Measurements from ENCODE around the gene SYT11. TPM values are rescaled to one million over a fixed set of nuclear protein-coding genes. Genes with fewer than 3 reads are reported as not detected.

Gene SYT11, protein sequence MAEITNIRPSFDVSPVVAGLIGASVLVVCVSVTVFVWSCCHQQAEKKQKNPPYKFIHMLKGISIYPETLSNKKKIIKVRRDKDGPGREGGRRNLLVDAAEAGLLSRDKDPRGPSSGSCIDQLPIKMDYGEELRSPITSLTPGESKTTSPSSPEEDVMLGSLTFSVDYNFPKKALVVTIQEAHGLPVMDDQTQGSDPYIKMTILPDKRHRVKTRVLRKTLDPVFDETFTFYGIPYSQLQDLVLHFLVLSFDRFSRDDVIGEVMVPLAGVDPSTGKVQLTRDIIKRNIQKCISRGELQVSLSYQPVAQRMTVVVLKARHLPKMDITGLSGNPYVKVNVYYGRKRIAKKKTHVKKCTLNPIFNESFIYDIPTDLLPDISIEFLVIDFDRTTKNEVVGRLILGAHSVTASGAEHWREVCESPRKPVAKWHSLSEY
- 0.98 and 1.0 TPM in 2 replicates for total RNA-seq (2022)
- Bru-seq, nascent RNA: percentile 14 among the genes with signal in this experiment
- percentile 39 among the genes with signal in this experiment for BruChase-seq, experiment 1, labeled RNA remaining after a 6-hour chase
- BruChase-seq, experiment 2, labeled RNA remaining after a 2-hour chase: percentile 26 among the genes with signal in this experiment
- long read RNA-seq: 0 reads

DNA sequence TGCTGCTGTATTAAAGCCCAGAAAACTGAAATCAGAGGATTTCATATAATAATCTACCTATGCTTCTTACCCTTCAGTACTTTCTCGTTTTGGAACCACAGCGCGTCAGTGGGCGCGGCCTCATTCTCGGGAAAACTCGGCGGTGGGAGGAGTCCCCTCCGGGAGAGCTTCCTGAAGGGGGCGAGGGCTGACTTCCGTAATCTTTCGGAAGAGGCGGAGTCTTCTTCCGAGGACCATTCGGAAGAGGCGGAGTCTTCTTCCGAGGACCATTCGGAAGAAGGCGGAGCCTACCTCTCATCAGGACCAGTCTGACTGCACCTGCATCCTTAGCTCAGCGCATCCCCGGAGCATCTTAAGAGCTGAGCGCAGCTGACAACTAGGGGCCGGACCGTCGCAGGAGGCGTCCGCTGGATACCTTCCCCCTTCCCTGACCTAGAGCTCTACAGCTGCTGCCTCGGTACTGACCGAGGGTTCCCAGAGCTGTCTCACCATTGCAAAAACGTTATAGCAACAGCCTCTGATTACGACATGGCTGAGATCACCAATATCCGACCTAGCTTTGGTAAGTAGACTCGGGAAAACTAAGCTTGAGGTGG, at the start of gene SYT11:
Gene SYT11, plus strand, starts transcription at position 334 of the 596 bp plus-strand sequence. Its CDS starts 195 bp downstream, at position 529.
- CTCF ChIA-PET: interaction anchor here (1.0 to 1.2 kb wide), 4 partner anchors 11 to 118 kb away, joined by 3 to 4 read pairs (median 4); no protein-coding TSS in a partner anchor
- TF ChIP-seq, protein P1, sequence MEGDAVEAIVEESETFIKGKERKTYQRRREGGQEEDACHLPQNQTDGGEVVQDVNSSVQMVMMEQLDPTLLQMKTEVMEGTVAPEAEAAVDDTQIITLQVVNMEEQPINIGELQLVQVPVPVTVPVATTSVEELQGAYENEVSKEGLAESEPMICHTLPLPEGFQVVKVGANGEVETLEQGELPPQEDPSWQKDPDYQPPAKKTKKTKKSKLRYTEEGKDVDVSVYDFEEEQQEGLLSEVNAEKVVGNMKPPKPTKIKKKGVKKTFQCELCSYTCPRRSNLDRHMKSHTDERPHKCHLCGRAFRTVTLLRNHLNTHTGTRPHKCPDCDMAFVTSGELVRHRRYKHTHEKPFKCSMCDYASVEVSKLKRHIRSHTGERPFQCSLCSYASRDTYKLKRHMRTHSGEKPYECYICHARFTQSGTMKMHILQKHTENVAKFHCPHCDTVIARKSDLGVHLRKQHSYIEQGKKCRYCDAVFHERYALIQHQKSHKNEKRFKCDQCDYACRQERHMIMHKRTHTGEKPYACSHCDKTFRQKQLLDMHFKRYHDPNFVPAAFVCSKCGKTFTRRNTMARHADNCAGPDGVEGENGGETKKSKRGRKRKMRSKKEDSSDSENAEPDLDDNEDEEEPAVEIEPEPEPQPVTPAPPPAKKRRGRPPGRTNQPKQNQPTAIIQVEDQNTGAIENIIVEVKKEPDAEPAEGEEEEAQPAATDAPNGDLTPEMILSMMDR (IDR thresholded peaks at IDR 0.05; ENCODE audit: unreplicated experiment): no peak
- no TSS peak for BruUV-seq (replicated peaks)
- Mint-ChIP-seq H3K9me3 (ENCODE audit: low read depth, unreplicated experiment) (no peaks in the 10 kb centered on the region), H3K27me3 (ENCODE audit: unreplicated experiment) (peaks cover 40% of the 10 kb centered on the region), H3K36me3 (ENCODE audit: insufficient read depth, unreplicated experiment) (peaks cover 32% of the 10 kb centered on the region), H3K4me3 (ENCODE audit: low read depth, unreplicated experiment) (peak within 1 kb of the TSS; percentile 68), H3K4me1 (ENCODE audit: low read depth, unreplicated experiment) (peaks cover 6% of the 10 kb centered on the region), H3K27ac (ENCODE audit: unreplicated experiment) (peak within 1 kb of the TSS; percentile 59)
- peak; percentile 97 for DNase-seq
- intact Hi-C loops (cut with micrococcal nuclease; ENCODE audit: unreplicated experiment): loop anchor here (5.0 kb wide), 2 partner anchors 33 to 53 kb away; partner anchors contain the start of gene RIT1

DNA sequence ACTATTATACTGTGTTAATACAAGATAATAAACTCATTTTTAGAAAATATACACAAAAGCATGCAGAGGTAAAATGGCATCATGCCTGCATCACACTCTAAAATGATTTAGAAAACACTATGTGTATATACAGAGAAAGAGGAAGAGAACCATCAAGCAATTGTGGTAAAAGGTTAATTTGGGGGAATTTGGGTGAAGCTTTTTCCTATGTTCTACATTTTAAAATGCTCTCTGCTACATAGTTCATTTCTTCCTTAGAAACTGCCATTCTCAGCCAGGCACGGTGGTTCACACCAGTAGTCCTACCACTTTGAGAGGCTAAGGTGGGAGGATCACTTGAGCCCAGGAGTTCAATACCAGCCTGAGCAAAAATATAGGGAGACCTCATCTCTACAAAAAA, 46.5 kb upstream of the SYT11 start:
- no TSS peak for BruUV-seq (replicated peaks)
- H3K36me3 Mint-ChIP-seq (ENCODE audit: insufficient read depth, unreplicated experiment): peaks cover 21% of the 10 kb centered on the region

DNA sequence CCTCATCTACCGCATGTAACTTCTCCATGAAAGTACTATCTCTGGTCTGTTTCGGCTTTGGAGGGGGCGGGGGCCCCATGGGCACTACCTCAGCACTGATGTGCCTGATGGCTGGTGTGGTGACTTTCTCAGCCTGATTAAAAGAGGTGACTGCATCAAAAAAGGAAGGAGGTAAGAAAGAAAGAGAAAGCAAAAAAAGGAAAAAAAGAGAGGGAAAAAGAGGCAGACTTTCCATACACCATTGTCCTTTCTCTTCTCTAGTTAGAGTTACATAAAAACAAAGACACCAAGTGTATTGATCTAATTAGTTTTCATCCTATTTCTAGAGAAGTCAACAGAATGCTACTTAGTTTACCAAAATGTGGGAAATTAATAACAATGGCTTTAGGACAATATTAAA, 45.7 kb upstream of the SYT11 start:
- no peak for DNase-seq
- no peak overlapping the region for H3K27ac Mint-ChIP-seq (ENCODE audit: unreplicated experiment)
- TF ChIP-seq, protein P1 (IDR thresholded peaks at IDR 0.05; ENCODE audit: unreplicated experiment): no peak
- no peak overlapping the region for H3K4me3 Mint-ChIP-seq (ENCODE audit: low read depth, unreplicated experiment)
- peaks cover 16% of the 10 kb centered on the region for H3K36me3 Mint-ChIP-seq (ENCODE audit: insufficient read depth, unreplicated experiment)
- H3K4me1 Mint-ChIP-seq (ENCODE audit: low read depth, unreplicated experiment): no peaks in the 10 kb centered on the region
- H3K9me3 Mint-ChIP-seq (ENCODE audit: low read depth, unreplicated experiment): no peaks in the 10 kb centered on the region
- intact Hi-C loops (cut with micrococcal nuclease; ENCODE audit: unreplicated experiment): no loop called here
- H3K27me3 Mint-ChIP-seq (ENCODE audit: unreplicated experiment): no peaks in the 10 kb centered on the region
- no TSS peak for BruUV-seq (replicated peaks)
- CTCF ChIA-PET: no interaction called here

More for the DNA sequence above, 46.5 kb upstream of the SYT11 start:
- Mint-ChIP-seq H3K27me3 (ENCODE audit: unreplicated experiment) (no peaks in the 10 kb centered on the region), H3K4me3 (ENCODE audit: low read depth, unreplicated experiment) (no peak overlapping the region), H3K27ac (ENCODE audit: unreplicated experiment) (no peak overlapping the region), H3K9me3 (ENCODE audit: low read depth, unreplicated experiment) (no peaks in the 10 kb centered on the region), H3K4me1 (ENCODE audit: low read depth, unreplicated experiment) (no peaks in the 10 kb centered on the region)
- intact Hi-C loops (cut with micrococcal nuclease; ENCODE audit: unreplicated experiment): no loop called here
- CTCF ChIA-PET: no interaction called here
- no peak for DNase-seq
- TF ChIP-seq, protein P1 (IDR thresholded peaks at IDR 0.05; ENCODE audit: unreplicated experiment): no peak

DNA sequence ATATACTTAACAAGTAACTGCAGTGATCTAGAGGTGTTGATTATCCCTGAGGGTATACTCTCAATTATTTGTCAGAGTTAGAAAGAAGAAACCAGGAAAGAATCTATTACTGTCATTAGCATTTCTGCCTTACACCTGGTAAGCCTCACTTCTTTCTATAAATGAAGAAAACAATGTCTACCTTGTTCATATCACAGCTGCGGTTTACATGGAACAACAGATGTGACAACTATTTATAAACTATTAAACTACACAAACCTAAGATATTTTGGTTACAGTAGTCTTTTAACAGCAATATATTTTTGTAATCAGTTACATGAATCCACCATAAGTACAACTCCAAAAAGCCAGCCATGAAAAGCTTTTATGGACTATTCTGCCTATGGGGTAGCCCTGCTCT, 43.0 kb upstream of the SYT11 start:
- H3K27me3 Mint-ChIP-seq (ENCODE audit: unreplicated experiment): no peaks in the 10 kb centered on the region
- DNase-seq: no peak
- H3K27ac Mint-ChIP-seq (ENCODE audit: unreplicated experiment): no peak overlapping the region
- H3K36me3 Mint-ChIP-seq (ENCODE audit: insufficient read depth, unreplicated experiment): peaks cover 17% of the 10 kb centered on the region
- H3K9me3 Mint-ChIP-seq (ENCODE audit: low read depth, unreplicated experiment): no peaks in the 10 kb centered on the region
- no peak overlapping the region for H3K4me3 Mint-ChIP-seq (ENCODE audit: low read depth, unreplicated experiment)
- CTCF ChIA-PET: no interaction called here
- H3K4me1 Mint-ChIP-seq (ENCODE audit: low read depth, unreplicated experiment): no peaks in the 10 kb centered on the region
- intact Hi-C loops (cut with micrococcal nuclease; ENCODE audit: unreplicated experiment): no loop called here
- TF ChIP-seq, protein P1 (IDR thresholded peaks at IDR 0.05; ENCODE audit: unreplicated experiment): no peak
- BruUV-seq (replicated peaks): no TSS peak

Measured in Calu3 (cell line).